ENCODE results near the gene MAGEA9.
"Not testable (repeated sequence)": the region's sequence is repeated elsewhere in the genome, so short reads cannot be mapped to it uniquely, and the experiment has no call there.

- not testable (repeated sequence) for TF ChIP-seq CTCF, POLR2A (IDR thresholded peaks at IDR 0.05)
Observed at GRCh38 chrX:149773768-149774167, 8.0 kb upstream of the MAGEA9 start, which contains the start of gene HSFX1.
